Gastroesophageal sphincter (tissue), 4 donors: ENCODE data around the gene SLC38A7. TPM values are rescaled to one million over a fixed set of nuclear protein-coding genes. Genes with fewer than 3 reads are reported as not detected.
"Not testable (repeated sequence)": the region's sequence is repeated elsewhere in the genome, so short reads cannot be mapped to it uniquely, and the experiment has no call there.

Experiments
- ATAC-seq: fragments of 150-250 bp; one replicate; pipeline ENCODE4 v1.9.1; 2016; ENCODE audit warnings: mild to moderate bottlenecking, moderate library complexity
- H3K27ac ChIP-seq, 4 donors: fragments of 200-600 bp; sonication (generic) in 3 of 4; 1 replicate in 3 of 4; 2 replicates in 1 of 4; pipeline ENCODE4 v1.5.1; 2016 to 2019
- H3K27me3 ChIP-seq: fragments of 200-600 bp; sonication (generic); one replicate; pipeline ENCODE4 v1.5.1; 2019
- H3K36me3 ChIP-seq, 2 donors: fragments of 200-600 bp; sonication (generic); one replicate each; pipeline ENCODE4 v1.5.1; 2019; ENCODE audit warnings: control low read depth in 1 of 2
- H3K4me1 ChIP-seq, 3 donors: fragments of 200-600 bp; sonication (generic); 1 replicate in 2 of 3; 2 replicates in 1 of 3; pipeline ENCODE4 v1.5.1; 2016 to 2019; ENCODE audit warnings: control low read depth in 2 of 3
- H3K4me3 ChIP-seq, 2 donors: fragments of 200-600 bp; sonication (generic); one replicate each; pipeline ENCODE4 v1.5.1; 2019; ENCODE audit warnings: mild to moderate bottlenecking in 1 of 2, moderate library complexity in 1 of 2
- H3K9me3 ChIP-seq, 3 donors: fragments of 200-600 bp; sonication (generic); one replicate each; pipeline ENCODE4 v1.5.1; 2017 to 2019; ENCODE audit warnings: control low read depth in 2 of 3
- EP300 ChIP-seq: sonication (generic); formaldehyde crosslinking; IDR thresholded peaks from one replicate; pipeline ENCODE4 v1.6.1; 2017; ENCODE audit warnings: antibody characterized with exemption, mild to moderate bottlenecking
- POLR2A ChIP-seq, 2 donors: fragments of 450-650 bp; IDR thresholded peaks; one replicate each; pipeline ENCODE4 v1.6.1; 2017; ENCODE audit warnings: antibody characterized with exemption in 2 of 2, mild to moderate bottlenecking in 2 of 2, moderate library complexity in 1 of 2
- POLR2AphosphoS5 ChIP-seq: sonication (generic); formaldehyde crosslinking; IDR thresholded peaks from one replicate; pipeline ENCODE4 v1.6.1; 2017; ENCODE audit warnings: antibody characterized with exemption
- WGBS, 2 donors: methylation state at CpG; one replicate each; pipeline ENCODE4 v1.1.5; 2018; ENCODE audit warnings: low coverage in 1 of 2; 5-methylcytosine and 5-hydroxymethylcytosine counted together
- total RNA-seq, 4 donors: library from RNA; depleted of rRNA; stranded (reverse); fragments of >200 nt; gene quantifications; one replicate each; pipeline ENCODE4 v1.1.0, GENCODE V29; 2016
- TF ChIP-seq, protein P1 (sequence below), 4 experiments: fragments of 200-600 bp in 2 of 4; fragments of 450-650 bp in 2 of 4; sonication (generic) in 1 of 4; IDR thresholded peaks; one replicate each; pipeline ENCODE4 v1.5.1; 2017 to 2019; ENCODE audit warnings: antibody characterized with exemption in 4 of 4, mild to moderate bottlenecking in 2 of 4, moderate library complexity in 2 of 4

SLC38A7 gene
- total RNA-seq, 4 donors from 2014 or later, result 10.7 to 20.7 (median 14.7) TPM

DNA sequence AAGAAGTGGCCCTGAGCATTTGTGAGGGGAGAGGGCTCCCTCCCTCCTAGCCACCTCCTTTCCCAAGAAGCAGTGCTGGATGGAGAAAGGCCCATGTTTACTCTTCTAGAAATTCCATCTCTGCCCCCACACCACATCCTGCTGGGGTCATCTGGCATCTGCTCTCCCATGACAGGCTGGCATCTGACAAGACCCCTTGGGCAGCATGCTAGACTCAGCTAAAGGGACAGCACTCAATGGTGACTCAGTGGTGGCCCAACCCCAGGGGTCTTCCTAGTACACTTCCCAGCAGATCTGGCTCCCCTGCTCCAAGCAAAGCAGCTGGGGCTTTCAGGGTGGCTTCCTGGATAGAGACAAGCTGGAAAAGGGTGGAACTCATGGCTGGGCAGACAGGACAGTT is 14.4 kb downstream of the SLC38A7 start:
- no peak overlapping the region for H3K4me3 ChIP-seq
- ATAC-seq, result no peak
- no peak for TF ChIP-seq EP300
- no peak for TF ChIP-seq POLR2A (IDR thresholded peaks at IDR 0.05)
- TF ChIP-seq, protein P1, sequence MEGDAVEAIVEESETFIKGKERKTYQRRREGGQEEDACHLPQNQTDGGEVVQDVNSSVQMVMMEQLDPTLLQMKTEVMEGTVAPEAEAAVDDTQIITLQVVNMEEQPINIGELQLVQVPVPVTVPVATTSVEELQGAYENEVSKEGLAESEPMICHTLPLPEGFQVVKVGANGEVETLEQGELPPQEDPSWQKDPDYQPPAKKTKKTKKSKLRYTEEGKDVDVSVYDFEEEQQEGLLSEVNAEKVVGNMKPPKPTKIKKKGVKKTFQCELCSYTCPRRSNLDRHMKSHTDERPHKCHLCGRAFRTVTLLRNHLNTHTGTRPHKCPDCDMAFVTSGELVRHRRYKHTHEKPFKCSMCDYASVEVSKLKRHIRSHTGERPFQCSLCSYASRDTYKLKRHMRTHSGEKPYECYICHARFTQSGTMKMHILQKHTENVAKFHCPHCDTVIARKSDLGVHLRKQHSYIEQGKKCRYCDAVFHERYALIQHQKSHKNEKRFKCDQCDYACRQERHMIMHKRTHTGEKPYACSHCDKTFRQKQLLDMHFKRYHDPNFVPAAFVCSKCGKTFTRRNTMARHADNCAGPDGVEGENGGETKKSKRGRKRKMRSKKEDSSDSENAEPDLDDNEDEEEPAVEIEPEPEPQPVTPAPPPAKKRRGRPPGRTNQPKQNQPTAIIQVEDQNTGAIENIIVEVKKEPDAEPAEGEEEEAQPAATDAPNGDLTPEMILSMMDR (IDR thresholded peaks at IDR 0.05), result no peak
- no peak for TF ChIP-seq POLR2AphosphoS5
- no peaks in the 10 kb centered on the region for H3K9me3 ChIP-seq
- H3K36me3 ChIP-seq, result peaks cover 0 to 81% of the 10 kb centered on the region in 2 donors
- H3K27me3 ChIP-seq, result no peaks in the 10 kb centered on the region
- no peaks in the 10 kb centered on the region for H3K4me1 ChIP-seq
- H3K27ac ChIP-seq, result no peak overlapping the region

DNA sequence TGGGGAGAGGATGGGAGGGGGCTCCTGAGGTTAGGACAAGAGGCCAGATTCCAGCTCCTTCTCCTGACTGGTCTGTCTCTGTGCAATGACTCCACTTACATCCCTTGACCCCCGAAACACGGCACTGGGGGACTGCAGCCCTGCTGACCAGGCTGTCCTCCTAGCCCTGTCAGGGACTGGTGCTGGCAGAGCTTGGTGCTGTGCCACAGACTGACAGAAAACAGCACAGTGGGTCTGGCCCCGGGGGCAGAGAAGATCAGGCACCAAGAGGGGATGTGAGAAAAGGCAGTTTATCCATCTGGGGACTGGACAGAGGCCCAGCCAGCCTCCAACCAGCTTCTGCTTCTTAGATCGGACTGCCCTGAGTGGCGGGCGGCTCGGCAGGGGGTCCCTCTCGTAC is 19.4 kb downstream of the SLC38A7 start:
- H3K27me3 ChIP-seq, result no peaks in the 10 kb centered on the region
- TF ChIP-seq EP300, result no peak
- TF ChIP-seq, protein P1 (IDR thresholded peaks at IDR 0.05), result no peak
- no peak for TF ChIP-seq POLR2AphosphoS5
- no peak for TF ChIP-seq POLR2A (IDR thresholded peaks at IDR 0.05)
- no peaks in the 10 kb centered on the region for H3K9me3 ChIP-seq
- no peak overlapping the region for H3K4me3 ChIP-seq
- H3K36me3 ChIP-seq, result peaks cover 0 to 35% of the 10 kb centered on the region in 2 donors
- ATAC-seq, result no peak
- no peaks in the 10 kb centered on the region for H3K4me1 ChIP-seq
- H3K27ac ChIP-seq, result no peak overlapping the region
- WGBS, 2 donors, result 70% methylated on average over 2 of the region's 8 CpGs; no CpG with 5 or more reads in 1 of the 2 donors

DNA sequence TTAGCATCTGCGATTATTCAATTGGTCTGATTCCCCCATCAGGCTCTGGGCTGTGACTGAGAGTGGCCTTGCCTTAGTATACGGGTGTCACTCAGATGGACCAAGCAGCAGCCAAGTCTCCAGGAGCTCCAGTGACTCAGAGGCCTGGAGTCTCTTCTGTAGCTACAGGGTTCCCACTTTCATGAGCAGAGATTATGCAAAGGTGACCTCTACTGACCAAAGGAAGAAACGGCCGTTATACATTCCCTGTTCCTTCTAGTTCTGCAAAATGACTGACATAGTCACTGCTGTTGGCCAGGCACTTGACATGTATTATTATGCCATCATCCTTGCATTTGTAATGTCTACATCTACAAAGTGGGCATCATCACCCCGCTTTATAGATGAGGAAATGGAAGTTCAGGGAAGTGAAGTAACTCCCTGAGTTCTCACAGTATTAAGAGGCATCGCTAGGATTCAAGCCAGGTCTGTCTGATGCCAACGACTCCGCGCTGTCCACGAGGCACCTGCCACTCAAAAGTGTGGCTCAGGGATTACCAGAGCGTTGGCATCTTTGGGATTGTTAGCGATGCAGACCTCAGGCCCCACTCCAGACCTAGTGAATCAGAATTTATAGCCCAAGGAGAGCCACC is 23.3 kb downstream of the SLC38A7 start:
- H3K27ac ChIP-seq, result no peak overlapping the region
- peak; percentile 91 for ATAC-seq
- WGBS, 2 donors, result 23 to 38% methylated on average over 5 to 9 of the region's 12 CpGs
- H3K36me3 ChIP-seq, result peaks cover 0 to 2% of the 10 kb centered on the region in 2 donors
- H3K27me3 ChIP-seq, result no peaks in the 10 kb centered on the region
- no peaks in the 10 kb centered on the region for H3K9me3 ChIP-seq
- TF ChIP-seq POLR2AphosphoS5, result no peak
- TF ChIP-seq, protein P1 (IDR thresholded peaks at IDR 0.05), result peak in 3 of 4 experiments; percentile 42 to 63 (median 52)
- TF ChIP-seq POLR2A (IDR thresholded peaks at IDR 0.05), result no peak
- TF ChIP-seq EP300, result no peak
- no peak overlapping the region for H3K4me3 ChIP-seq
- no peaks in the 10 kb centered on the region for H3K4me1 ChIP-seq

DNA sequence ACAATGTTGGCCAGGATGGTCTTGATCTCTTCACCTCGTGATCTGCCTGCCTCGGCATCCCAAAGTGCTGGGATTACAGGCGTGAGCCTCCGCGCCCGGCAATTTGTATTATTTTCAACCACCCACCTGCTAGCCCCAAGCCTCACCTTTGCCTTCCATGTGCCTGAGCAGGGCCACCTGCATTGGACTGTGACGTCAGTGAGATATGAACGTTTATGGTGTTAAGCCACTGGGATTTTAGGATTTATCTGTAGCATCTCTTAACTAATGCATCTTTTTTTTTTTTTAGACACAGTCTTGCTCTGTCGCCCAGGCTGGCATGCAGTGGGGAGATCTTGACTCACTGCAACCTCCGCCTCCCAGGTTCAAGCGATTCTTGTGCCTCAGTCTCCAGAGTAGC is 24.7 kb downstream of the SLC38A7 start:
- H3K27me3 ChIP-seq, ATAC-seq, H3K4me1 ChIP-seq, H3K9me3 ChIP-seq, H3K4me3 ChIP-seq, H3K36me3 ChIP-seq, H3K27ac ChIP-seq: not testable (repeated sequence)
- 71% methylated on average over 5 to 7 of the region's 11 CpGs for WGBS, 2 donors

DNA sequence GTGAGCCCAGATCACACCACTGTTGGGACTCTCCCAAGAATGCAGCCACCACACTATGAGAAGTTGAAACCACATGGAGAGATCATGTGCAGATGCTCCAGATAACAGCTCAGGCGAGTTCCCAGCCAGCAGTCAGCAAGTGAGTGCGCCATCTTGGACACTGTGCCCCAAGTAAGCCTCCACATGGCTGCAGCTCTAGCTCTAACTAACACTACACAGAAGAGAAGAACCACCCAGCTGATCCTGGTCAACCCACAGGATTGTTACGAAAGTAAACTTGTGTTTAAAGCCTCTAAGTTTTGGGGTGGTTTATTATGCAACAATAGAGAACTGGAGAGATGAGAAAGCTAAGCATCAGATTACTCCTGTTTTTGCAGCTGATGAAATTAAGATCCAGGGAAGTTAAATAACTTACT is 25.8 kb downstream of the SLC38A7 start:
- Histone ChIP-seq H3K9me3 (no peaks in the 10 kb centered on the region), H3K27ac (no peak overlapping the region), H3K36me3 (no peaks in the 10 kb centered on the region), H3K4me1 (no peaks in the 10 kb centered on the region), H3K4me3 (no peak overlapping the region), H3K27me3 (no peaks in the 10 kb centered on the region)
- TF ChIP-seq, protein P1 (IDR thresholded peaks at IDR 0.05), result no peak
- TF ChIP-seq EP300, result no peak
- no peak for TF ChIP-seq POLR2A (IDR thresholded peaks at IDR 0.05)
- TF ChIP-seq POLR2AphosphoS5, result no peak
- no peak for ATAC-seq
- WGBS, 2 donors, result 94 to 100% methylated on average over 1 to 3 of the region's 3 CpGs
